SK-N-SH (cell line): Measurements from ENCODE around the gene UBE2E1. TPM values are rescaled to one million over a fixed set of nuclear protein-coding genes. Genes with fewer than 3 reads are reported as not detected.
A peak's percentile ranks its signal among the peaks of the same experiment; 100 is the strongest.

Experiments used
- CTCF ChIA-PET: fragments of 300-600, 350-600 bp; formaldehyde crosslinking; extraction: SDS; loops from one replicate; lab custom pipeline; 2021; lab: Yijun Ruan, JAX
- POLR2A ChIA-PET: fragments of 350-600 bp; sonication (Branson Sonifier 250); formaldehyde crosslinking; extraction: SDS; loops from one replicate; lab custom pipeline; 2020; ENCODE audit warnings: antibody characterized with exemption, inconsistent platforms; lab: Yijun Ruan, JAX
- DNase-seq: peaks from one replicate; pipeline ENCODE4 v3.0.0; 2012
- H2AFZ ChIP-seq: fragments of 200-600 bp; sonication (generic); 2 replicates; pipeline ENCODE4 v1.8.1; 2016; ENCODE audit warnings: antibody characterized with exemption, mild to moderate bottlenecking, low read depth
- H3F3A ChIP-seq: fragments of 200-600 bp; sonication (generic); replicated peaks from 2 replicates; pipeline ENCODE3; 2016; ENCODE audit warnings: antibody characterized with exemption, mild to moderate bottlenecking; ENCODE audit not compliant: insufficient read depth
- H3K27ac ChIP-seq, 2 experiments: fragments of 200-500 bp in 1 of 2; fragments of 200-600 bp in 1 of 2; sonication (Bioruptor generic) in 1 of 2; sonication (generic), shearing (Covaris generic) in 1 of 2; 2 replicates each; pipeline versions ENCODE4 v1.5.1 to v1.6.1; 2014 to 2016; ENCODE audit warnings: low read depth in 2 of 2, inconsistent platforms in 1 of 2, low read length in 1 of 2, mild to moderate bottlenecking in 1 of 2, mixed read lengths in 1 of 2
- H3K27me3 ChIP-seq: fragments of 200-600 bp; sonication (generic), shearing (Covaris generic); 2 replicates; pipeline ENCODE4 v1.6.1; 2016; ENCODE audit warnings: mixed run types; ENCODE audit not compliant: insufficient read depth
- H3K36me3 ChIP-seq, 2 experiments: fragments of 200-500 bp in 1 of 2; fragments of 200-600 bp in 1 of 2; sonication (Bioruptor generic) in 1 of 2; sonication (generic) in 1 of 2; replicated peaks in 1 of 2; 2 replicates each; pipeline versions ENCODE3 to v1.5.1; 2014 to 2016; ENCODE audit warnings: low read length in 1 of 2, mild to moderate bottlenecking in 1 of 2; ENCODE audit not compliant: insufficient read depth in 2 of 2, control insufficient read depth in 1 of 2
- H3K4me1 ChIP-seq, 2 experiments: fragments of 200-500 bp in 1 of 2; fragments of 200-600 bp in 1 of 2; sonication (Bioruptor generic) in 1 of 2; sonication (generic), shearing (Covaris generic) in 1 of 2; 2 replicates each; pipeline versions ENCODE4 v1.5.1 to v1.6.1; 2014 to 2016; ENCODE audit warnings: low read depth in 1 of 2, low read length in 1 of 2, mixed run types in 1 of 2; ENCODE audit not compliant: insufficient read depth in 2 of 2, control insufficient read depth in 1 of 2
- H3K4me2 ChIP-seq: fragments of 200-600 bp; sonication (generic), shearing (Covaris generic); 2 replicates; pipeline ENCODE4 v1.6.1; 2017; ENCODE audit warnings: mixed run types
- H3K4me3 ChIP-seq, 2 experiments: fragments of 200-500 bp in 1 of 2; fragments of 200-600 bp in 1 of 2; sonication (Bioruptor generic) in 1 of 2; sonication (generic), shearing (Covaris generic) in 1 of 2; 2 replicates each; pipeline versions ENCODE4 v1.5.1 to v1.8.1; 2014 to 2016; ENCODE audit warnings: low read depth in 2 of 2, inconsistent platforms in 1 of 2, low read length in 1 of 2, mild to moderate bottlenecking in 1 of 2, mixed read lengths in 1 of 2, moderate library complexity in 1 of 2
- H3K79me2 ChIP-seq: fragments of 200-600 bp; sonication (generic); 2 replicates; pipeline ENCODE4 v1.8.1; 2017; ENCODE audit warnings: mild to moderate bottlenecking; ENCODE audit not compliant: insufficient read depth
- H3K9ac ChIP-seq: fragments of 200-600 bp; sonication (generic); 2 replicates; pipeline ENCODE4 v1.6.1; 2017; ENCODE audit warnings: mixed run types
- H3K9me2 ChIP-seq: fragments of 200-600 bp; sonication (generic); 2 replicates; pipeline ENCODE4 v1.6.1; 2017; ENCODE audit warnings: mixed run types
- H3K9me3 ChIP-seq: fragments of 200-600 bp; sonication (generic); 2 replicates; pipeline ENCODE4 v1.6.1; 2017; ENCODE audit warnings: mixed run types, mild to moderate bottlenecking, moderate library complexity
- H4K20me1 ChIP-seq: fragments of 200-600 bp; sonication (generic); 2 replicates; pipeline ENCODE4 v1.6.1; 2017; ENCODE audit warnings: mild to moderate bottlenecking, mixed run types; ENCODE audit not compliant: insufficient read depth
- EP300 ChIP-seq, 2 experiments: IDR thresholded peaks; 2 replicates each; pipeline versions ENCODE4 v1.4.0 to v1.6.1; 2012; ENCODE audit warnings: borderline replicate concordance in 1 of 2, low read depth in 1 of 2, low read length in 1 of 2
- FOXJ3 ChIP-seq: sonication (generic); formaldehyde crosslinking; IDR thresholded peaks from 2 replicates; pipeline ENCODE4 v1.5.1; 2020; ENCODE audit warnings: mild to moderate bottlenecking, missing genetic modification reagents
- GATA2 ChIP-seq: sonication (generic); formaldehyde crosslinking; IDR thresholded peaks from 2 replicates; pipeline ENCODE4 v1.5.0; 2020; ENCODE audit warnings: mild to moderate bottlenecking, missing genetic modification reagents
- MEF2A ChIP-seq: IDR thresholded peaks from 2 replicates; pipeline ENCODE4 v1.4.0; 2012; ENCODE audit warnings: low read depth, borderline replicate concordance
- POLR2AphosphoS5 ChIP-seq: IDR thresholded peaks from 2 replicates; pipeline ENCODE4 v1.6.1; 2012; ENCODE audit warnings: low read depth, low read length
- RCOR1 ChIP-seq: fragments of 150-350 bp; IDR thresholded peaks from 2 replicates; pipeline ENCODE4 v1.6.1; 2017; ENCODE audit warnings: antibody characterized with exemption, low read length
- RFX5 ChIP-seq: IDR thresholded peaks from 2 replicates; pipeline ENCODE4 v1.6.1; 2012; ENCODE audit warnings: mild to moderate bottlenecking, improper control_type of control experiment, low read length
- RXRA ChIP-seq: IDR thresholded peaks from 2 replicates; pipeline ENCODE4 v1.4.0; 2012; ENCODE audit warnings: low read depth, mild to moderate bottlenecking, borderline replicate concordance
- WGBS: methylation state at CpG from one replicate; pipeline ENCODE4 v1.1.6; 2017; ENCODE audit warnings: low lambda C conversion rate; 5-methylcytosine and 5-hydroxymethylcytosine counted together
- polyA plus RNA-seq, 3 experiments: library from polyadenylated mRNA; depleted of rRNA; stranded (reverse); fragments of >200 nt; gene quantifications; 2 replicates each; pipeline ENCODE4 v1.2.3, GENCODE V29; 2012
- TF ChIP-seq, protein P1 (sequence below): IDR thresholded peaks from 2 replicates; pipeline ENCODE4 v1.4.0; 2012; ENCODE audit warnings: low read depth, borderline replicate concordance
- TF ChIP-seq, protein P2 (sequence below): IDR thresholded peaks from 2 replicates; pipeline ENCODE4 v1.4.0; 2012; ENCODE audit warnings: low read depth, borderline replicate concordance

UBE2E1 gene
- polyA plus RNA-seq, 1 of the 3 experiments (the other 2 are of a cell fraction), result 59.9 TPM

DNA sequence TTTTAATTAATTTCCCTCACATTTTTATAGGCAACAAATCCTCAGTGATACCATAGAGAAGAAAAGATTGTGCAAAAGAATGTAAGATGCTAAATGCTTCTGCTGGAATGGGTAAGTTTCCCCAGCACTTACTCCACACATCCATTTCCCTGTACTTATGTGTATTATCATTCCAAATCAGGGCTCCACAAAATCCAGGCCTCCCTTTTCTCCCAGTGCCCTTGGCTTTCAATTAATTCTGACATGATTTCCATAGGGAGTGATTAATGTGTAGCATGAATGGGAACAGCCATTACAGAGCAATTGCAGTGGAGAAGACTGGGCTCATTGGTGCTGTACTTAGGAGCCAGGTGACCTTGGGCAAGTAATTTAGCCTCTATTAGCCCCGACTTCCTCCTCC, 41.3 kb upstream of the UBE2E1 start:
- ChIA-PET POLR2A (no interaction called here), CTCF (no interaction called here)
- no peaks in the 10 kb centered on the region for H3K27me3 ChIP-seq
- no peaks in the 10 kb centered on the region for H4K20me1 ChIP-seq
- peak; percentile 55 for DNase-seq
- no peaks in the 10 kb centered on the region for H3K36me3 ChIP-seq
- H2AFZ ChIP-seq, result no peak overlapping the region
- no peak overlapping the region for H3K4me3 ChIP-seq
- H3K9me2 ChIP-seq, result no peaks in the 10 kb centered on the region
- no peaks in the 10 kb centered on the region for H3F3A ChIP-seq
- no peaks in the 10 kb centered on the region for H3K9me3 ChIP-seq
- 87% methylated on average over 1 of the region's 1 CpG for WGBS
- H3K4me2 ChIP-seq, result no peak overlapping the region
- H3K27ac ChIP-seq, result no peak overlapping the region
- no peak overlapping the region for H3K9ac ChIP-seq
- peaks cover 0 to 19% of the 10 kb centered on the region in 2 experiments; a peak in 1 of 4 replicates for H3K4me1 ChIP-seq
- no peaks in the 10 kb centered on the region for H3K79me2 ChIP-seq
- TF ChIP-seq POLR2AphosphoS5, result no peak
- no peak for TF ChIP-seq FOXJ3 (CRISPR knock-in tag)
- no peak for TF ChIP-seq RFX5
- TF ChIP-seq GATA2 (CRISPR knock-in tag), result peak; percentile 58; the same call in 1 of the 2 replicates
- TF ChIP-seq, protein P1, sequence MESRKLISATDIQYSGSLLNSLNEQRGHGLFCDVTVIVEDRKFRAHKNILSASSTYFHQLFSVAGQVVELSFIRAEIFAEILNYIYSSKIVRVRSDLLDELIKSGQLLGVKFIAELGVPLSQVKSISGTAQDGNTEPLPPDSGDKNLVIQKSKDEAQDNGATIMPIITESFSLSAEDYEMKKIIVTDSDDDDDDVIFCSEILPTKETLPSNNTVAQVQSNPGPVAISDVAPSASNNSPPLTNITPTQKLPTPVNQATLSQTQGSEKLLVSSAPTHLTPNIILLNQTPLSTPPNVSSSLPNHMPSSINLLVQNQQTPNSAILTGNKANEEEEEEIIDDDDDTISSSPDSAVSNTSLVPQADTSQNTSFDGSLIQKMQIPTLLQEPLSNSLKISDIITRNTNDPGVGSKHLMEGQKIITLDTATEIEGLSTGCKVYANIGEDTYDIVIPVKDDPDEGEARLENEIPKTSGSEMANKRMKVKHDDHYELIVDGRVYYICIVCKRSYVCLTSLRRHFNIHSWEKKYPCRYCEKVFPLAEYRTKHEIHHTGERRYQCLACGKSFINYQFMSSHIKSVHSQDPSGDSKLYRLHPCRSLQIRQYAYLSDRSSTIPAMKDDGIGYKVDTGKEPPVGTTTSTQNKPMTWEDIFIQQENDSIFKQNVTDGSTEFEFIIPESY, result no peak
- peak; percentile 75 for TF ChIP-seq RCOR1
- TF ChIP-seq, protein P2, sequence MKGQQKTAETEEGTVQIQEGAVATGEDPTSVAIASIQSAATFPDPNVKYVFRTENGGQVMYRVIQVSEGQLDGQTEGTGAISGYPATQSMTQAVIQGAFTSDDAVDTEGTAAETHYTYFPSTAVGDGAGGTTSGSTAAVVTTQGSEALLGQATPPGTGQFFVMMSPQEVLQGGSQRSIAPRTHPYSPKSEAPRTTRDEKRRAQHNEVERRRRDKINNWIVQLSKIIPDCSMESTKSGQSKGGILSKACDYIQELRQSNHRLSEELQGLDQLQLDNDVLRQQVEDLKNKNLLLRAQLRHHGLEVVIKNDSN, result no peak
- TF ChIP-seq MEF2A, result no peak
- TF ChIP-seq EP300 (IDR thresholded peaks at IDR 0.05; ENCODE audit: borderline replicate concordance in 1 of 2, low read depth in 1 of 2, low read length in 1 of 2), result peak in 1 of 2 experiments; percentile 72; a peak in 2 of 4 replicates

DNA sequence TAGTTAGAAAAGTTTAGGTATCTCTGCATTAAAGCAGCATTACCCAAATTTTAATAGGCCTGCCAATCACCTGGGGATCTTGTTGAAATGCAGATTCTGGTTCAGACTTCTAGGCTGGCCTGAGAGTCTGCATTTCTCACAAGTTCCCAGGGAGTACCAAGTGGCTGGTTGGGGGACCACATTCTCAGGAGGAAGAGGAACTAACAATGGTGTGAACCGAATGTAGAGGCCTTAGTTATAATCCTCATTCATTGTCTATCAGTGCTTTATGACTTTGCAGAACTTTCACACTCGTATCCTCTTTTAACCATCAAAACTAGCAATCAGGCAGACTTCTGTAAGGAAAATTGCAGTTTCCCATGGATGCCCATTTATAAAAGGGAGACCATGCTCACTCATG, 38.2 kb upstream of the UBE2E1 start:
- no peaks in the 10 kb centered on the region for H3K27me3 ChIP-seq
- WGBS, result 86% methylated on average over 2 of the region's 2 CpGs
- POLR2A ChIA-PET, result no interaction called here
- no peak overlapping the region for H2AFZ ChIP-seq
- no peaks in the 10 kb centered on the region for H3K9me3 ChIP-seq
- no peak overlapping the region for H3K9ac ChIP-seq
- no peak overlapping the region for H3K27ac ChIP-seq
- H3K36me3 ChIP-seq, result no peaks in the 10 kb centered on the region
- H3F3A ChIP-seq, result no peaks in the 10 kb centered on the region
- no peaks in the 10 kb centered on the region for H4K20me1 ChIP-seq
- H3K9me2 ChIP-seq, result no peaks in the 10 kb centered on the region
- no peak overlapping the region for H3K4me2 ChIP-seq
- H3K4me1 ChIP-seq, result peaks cover 0 to 9% of the 10 kb centered on the region in 2 experiments; a peak in 1 of 4 replicates
- no peak for DNase-seq
- no peak overlapping the region for H3K4me3 ChIP-seq
- H3K79me2 ChIP-seq, result no peaks in the 10 kb centered on the region
- TF ChIP-seq RXRA, result no peak
- CTCF ChIA-PET, result interaction anchor here (0.7 kb wide), 1 partner anchor 32 kb away, joined by 4 read pairs; no protein-coding TSS in a partner anchor
